HG02970 (cell line): ENCODE results near the gene SESN1.

Experiments
- ATAC-seq: cut with Tn5 transposase; IDR thresholded peaks from one replicate; pipeline ENCODE4 v1.9.1; 2021; ENCODE audit warnings: mild to moderate bottlenecking, moderate library complexity, moderate number of reproducible peaks; ENCODE audit not compliant: unreplicated experiment, low FRiP score

Gene SESN1

GRCh38 chr6:109062767-109063352 lies 31.8 kb downstream of the SESN1 start:
- no peak for ATAC-seq

DNA sequence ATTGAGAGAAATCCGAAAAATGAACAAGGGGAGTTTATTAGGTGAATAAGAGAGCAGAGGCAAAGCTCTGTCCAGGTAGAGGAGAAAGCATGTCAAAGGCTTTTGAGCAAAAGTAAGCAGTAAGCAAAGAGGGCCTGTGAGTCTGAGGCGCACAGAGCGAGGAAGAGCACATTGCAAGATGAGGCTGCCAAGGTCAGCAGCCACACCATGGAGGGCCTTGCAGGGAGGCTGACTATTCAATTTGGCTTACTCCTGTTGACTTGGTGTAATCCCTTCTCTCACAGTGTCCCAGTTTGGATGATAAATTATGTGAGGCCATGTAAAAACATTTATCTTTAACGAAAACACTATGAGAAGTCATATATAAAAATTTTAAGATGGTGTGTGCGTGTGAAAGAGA lies 32.4 kb downstream of the SESN1 start:
- no peak for ATAC-seq

GRCh38 chr6:109060571-109060970 lies 34.1 kb downstream of the SESN1 start:
- no peak for ATAC-seq

DNA sequence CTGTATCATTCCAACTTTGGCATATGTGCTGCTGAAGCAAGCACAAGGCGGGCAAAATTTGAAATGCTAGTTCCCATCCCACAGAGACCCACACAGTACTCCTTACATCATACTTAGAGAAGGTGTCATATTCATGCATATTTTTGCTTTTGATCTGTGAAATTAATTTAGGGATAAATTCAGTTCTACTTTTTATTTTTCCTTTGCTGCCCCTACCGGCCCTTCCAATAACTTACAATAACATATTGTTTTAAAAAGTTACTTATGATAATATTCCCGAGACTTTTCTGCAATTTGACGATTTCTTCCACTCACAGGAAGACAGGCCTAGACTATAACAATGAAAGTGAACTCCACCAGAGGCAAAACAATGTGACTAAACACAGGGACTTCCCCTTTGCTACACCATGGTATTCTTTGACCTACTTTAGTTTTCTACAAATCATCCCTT lies 35.0 kb downstream of the SESN1 start:
- ATAC-seq: no peak

GRCh38 chr6:109059153-109059552 lies 35.5 kb downstream of the SESN1 start:
- no peak for ATAC-seq

- no peak for ATAC-seq
These were observed 36.0 kb downstream of the SESN1 start for GRCh38 chr6:109058620-109059019.

- ATAC-seq: no peak
These were observed 38.0 kb downstream of the SESN1 start for GRCh38 chr6:109056661-109057060.

- no peak for ATAC-seq
These were observed 38.8 kb downstream of the SESN1 start for GRCh38 chr6:109055771-109056235.

- ATAC-seq: no peak
These were observed 41.3 kb downstream of the SESN1 start for GRCh38 chr6:109053336-109053735.

- no peak for ATAC-seq
These were observed 41.8 kb downstream of the SESN1 start for GRCh38 chr6:109052852-109053251.

- no peak for ATAC-seq
These were observed 42.5 kb downstream of the SESN1 start for GRCh38 chr6:109052018-109052651.

- no peak for ATAC-seq
These were observed 43.2 kb downstream of the SESN1 start for GRCh38 chr6:109051301-109052017.

GRCh38 chr6:109050447-109051102 lies 44.1 kb downstream of the SESN1 start:
- no peak for ATAC-seq

GRCh38 chr6:109050012-109050411 lies 44.6 kb downstream of the SESN1 start:
- ATAC-seq: no peak

GRCh38 chr6:109048670-109049415 lies 45.8 kb downstream of the SESN1 start:
- no peak for ATAC-seq

DNA sequence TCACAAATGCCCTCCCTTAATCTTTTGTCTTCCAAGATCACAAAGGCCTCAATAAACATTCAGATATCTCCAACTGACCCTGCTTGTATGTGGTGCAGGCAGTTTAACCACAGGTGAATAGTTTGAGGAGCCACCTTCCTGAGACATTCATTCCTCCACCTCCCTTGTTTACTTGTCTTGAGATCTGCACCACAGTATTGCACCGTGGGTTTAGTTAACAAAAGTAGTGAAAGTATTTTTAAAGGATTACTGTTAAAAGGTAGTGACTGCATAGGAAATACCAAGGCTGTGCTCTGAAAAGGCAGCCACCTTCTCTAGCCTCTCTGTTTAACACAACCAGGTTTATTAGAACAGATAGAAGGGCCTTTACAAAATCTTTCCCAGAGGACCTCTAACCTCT lies 46.5 kb downstream of the SESN1 start:
- no peak for ATAC-seq

- ATAC-seq: no peak
These were observed 49.2 kb downstream of the SESN1 start for GRCh38 chr6:109045493-109045892.

- ATAC-seq: no peak
These were observed 54.9 kb downstream of the SESN1 start for GRCh38 chr6:109039795-109040194.

GRCh38 chr6:109038837-109039398 lies 55.7 kb downstream of the SESN1 start:
- no peak for ATAC-seq
